Activated CD4-positive, CD25-positive, alpha-beta regulatory T cell treated with anti-CD3 and anti-CD28 coated beads, Interleukin-2, amount 50 U/mL, for 16 hours (primary cell): ENCODE data around the gene ACSF3.

ENCODE experiments used
- DNase-seq: peaks from one replicate; pipeline ENCODE4 v3.0.0-alpha.2; 2020; ENCODE audit warnings: low read depth, low spot score

Gene ACSF3

DNA sequence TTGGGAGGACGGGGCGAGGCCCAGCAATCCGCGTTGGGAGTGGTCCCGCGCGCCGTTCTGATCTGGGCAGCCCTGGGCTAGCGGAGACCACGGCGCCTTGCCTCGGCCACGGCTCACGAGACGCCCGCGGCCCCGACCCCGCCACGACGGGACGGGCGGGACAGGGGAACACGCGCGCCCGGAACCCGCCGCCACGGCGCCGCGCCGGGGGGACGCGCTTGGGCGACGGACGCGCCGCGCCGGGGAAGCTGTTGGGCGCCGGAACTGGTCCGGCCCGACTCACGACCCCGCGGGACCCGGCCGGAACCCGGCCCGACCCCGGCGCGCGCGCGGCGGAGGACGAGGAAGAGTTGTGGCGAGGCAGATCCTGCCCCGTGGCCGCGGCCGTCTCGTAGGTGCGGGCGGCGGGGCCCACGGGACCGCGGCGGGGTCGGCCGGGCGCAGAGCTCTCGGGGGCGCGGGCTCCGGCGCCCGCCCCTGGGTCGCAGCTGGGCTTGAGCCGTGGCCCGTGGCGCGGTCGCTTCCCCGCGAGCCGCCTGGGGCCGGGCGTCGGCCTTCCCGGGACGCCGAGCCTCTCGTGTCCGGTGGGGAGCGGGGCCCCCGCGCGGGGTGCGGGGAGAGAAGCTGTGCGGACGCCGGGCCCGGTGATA is at the start of gene ACSF3:
TSS of gene ACSF3 (plus strand) at position 251 of the 650 bp plus-strand sequence. CDS start 6,830 bp downstream, outside the sequence.
- peak; percentile 37 for DNase-seq

DNA sequence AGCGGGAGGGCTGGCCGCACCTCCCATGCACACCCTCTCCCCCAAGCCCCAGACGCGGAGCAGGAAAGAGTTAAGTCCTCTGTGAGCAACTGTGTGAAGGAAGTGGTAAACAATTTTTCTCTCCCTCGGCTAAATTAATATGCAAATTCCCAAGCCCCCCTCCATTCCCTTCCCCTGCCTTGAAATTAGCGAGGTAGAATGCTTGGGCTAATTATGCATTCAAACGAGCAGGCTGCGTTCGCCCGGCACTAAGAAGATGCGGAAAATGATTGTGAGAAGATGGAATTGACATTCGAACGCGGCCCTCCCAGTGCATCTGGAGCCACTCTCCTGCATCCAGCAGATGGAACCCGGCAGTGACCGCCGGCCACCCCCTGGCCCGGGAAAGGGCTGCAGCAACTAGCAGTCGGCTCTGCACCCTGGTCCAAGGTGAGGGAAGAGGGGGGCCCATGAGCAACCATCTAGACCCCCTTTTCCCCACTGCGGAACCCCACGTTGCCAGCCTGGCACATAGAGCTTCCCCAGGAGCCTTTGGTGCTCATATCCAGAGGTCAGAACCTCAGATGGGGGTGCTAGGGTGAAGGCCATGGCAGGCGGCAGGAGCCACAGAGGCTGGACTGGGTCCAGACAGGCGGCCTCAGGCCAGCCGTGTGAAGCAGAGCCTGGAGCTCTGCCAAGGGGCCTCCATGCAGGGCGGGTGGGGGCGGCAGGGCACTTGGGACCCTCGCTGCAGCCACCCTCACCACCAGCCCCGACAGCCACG is 49.1 kb upstream of the ACSF3 start:
- DNase-seq, result no peak

DNA sequence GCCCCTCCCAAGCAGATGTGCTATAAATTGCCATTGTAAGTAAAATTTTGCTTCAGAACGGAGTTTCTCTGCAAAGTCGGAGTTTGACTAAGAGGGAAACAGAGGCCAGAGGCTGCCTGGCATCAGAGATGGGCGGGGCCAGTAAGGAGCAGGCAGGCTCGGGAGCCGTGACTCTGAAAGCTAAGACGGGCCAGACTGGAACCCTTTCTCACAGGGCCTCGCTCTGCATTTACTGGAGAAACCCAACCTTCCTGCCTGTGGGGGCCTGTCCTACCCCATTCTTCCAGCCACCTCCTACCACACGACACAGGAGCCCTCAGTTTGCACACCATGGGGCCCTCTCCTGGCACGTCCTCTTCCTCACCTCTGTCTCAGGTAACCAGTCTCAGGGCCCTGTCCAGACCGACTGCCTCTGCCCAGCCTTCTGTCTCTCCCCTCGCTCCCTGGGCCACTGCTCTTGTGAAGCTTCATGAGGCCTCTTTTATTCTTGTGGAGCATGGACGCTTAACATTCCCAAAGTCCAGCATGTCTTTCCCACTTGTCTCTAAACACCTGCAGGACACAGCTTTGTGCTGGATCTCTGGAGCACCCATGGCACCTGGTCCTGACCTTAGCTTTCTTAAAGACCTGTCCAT is 48.4 kb upstream of the ACSF3 start:
- DNase-seq, result no peak

- DNase-seq, result no peak
These were observed 47.8 kb upstream of the ACSF3 start for GRCh38 chr16:89045881-89046280.

- no peak for DNase-seq
These were observed 47.2 kb upstream of the ACSF3 start for GRCh38 chr16:89046491-89046890.

- DNase-seq, result no peak
These were observed 46.1 kb upstream of the ACSF3 start for GRCh38 chr16:89047331-89048089.

- DNase-seq, result no peak
These were observed 45.4 kb upstream of the ACSF3 start for GRCh38 chr16:89048090-89048725.

- no peak for DNase-seq
These were observed 44.7 kb upstream of the ACSF3 start for GRCh38 chr16:89048871-89049422.

GRCh38 chr16:89049484-89050118 is 44.1 kb upstream of the ACSF3 start:
- no peak for DNase-seq

GRCh38 chr16:89050119-89050867 is 43.4 kb upstream of the ACSF3 start:
- DNase-seq, result no peak

DNA sequence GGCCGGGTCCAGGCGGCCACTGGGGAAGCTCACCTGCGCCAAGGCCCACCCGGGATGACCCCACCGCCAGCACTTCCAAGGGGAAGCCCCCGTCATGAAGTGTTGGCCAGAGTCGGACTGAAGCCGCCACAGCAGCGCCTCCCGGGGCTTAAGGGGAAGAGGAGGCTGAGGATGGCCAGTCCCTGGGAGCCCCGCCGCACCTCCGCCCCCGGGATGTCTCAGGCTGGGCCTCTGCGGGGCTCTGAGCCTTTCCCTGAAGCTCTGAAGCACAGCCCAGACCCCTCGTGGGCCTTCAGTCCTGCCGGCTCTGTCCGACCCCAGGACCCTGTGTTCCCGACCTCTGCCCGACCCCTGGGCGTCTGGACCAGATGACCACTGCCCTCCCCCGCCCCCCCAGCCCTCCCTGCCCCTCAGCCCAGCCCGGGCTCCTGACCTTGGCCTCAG is 42.8 kb upstream of the ACSF3 start:
- no peak for DNase-seq

- no peak for DNase-seq
These were observed 42.0 kb upstream of the ACSF3 start for GRCh38 chr16:89051521-89052166.

DNA sequence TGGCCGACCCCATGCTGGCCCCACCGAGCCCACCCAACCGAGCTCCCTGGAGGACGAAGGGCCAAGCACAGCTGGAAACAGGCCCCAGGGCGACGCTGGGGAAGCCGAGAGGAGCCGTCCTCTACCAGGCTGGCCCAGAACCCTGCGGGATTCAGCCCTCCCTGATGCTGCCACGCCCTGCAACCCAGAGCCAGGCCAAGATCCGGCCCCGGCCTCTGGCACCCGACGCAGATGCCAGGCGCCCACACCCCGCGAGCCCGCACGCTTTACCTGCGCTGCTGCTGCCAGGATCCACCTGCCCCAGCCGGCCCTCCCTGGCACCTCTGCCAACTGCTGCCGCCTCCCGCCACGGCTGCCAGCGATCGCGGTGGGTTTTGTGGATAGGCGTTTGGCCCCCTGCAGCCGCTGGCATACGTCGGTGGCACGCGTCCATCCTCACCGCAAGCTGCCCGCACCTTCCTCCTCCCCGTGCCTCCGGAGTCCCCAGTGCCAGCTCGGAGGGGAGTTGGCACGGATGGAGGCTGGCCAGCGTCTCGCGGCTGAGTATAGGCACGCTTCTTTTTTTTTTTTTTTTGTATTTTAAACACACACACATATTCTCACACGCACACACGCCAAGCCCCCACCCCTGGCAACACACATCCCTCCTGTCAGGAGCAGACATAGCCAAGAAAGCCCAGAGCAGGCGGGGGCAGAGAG is 41.3 kb upstream of the ACSF3 start:
- DNase-seq, result no peak

DNA sequence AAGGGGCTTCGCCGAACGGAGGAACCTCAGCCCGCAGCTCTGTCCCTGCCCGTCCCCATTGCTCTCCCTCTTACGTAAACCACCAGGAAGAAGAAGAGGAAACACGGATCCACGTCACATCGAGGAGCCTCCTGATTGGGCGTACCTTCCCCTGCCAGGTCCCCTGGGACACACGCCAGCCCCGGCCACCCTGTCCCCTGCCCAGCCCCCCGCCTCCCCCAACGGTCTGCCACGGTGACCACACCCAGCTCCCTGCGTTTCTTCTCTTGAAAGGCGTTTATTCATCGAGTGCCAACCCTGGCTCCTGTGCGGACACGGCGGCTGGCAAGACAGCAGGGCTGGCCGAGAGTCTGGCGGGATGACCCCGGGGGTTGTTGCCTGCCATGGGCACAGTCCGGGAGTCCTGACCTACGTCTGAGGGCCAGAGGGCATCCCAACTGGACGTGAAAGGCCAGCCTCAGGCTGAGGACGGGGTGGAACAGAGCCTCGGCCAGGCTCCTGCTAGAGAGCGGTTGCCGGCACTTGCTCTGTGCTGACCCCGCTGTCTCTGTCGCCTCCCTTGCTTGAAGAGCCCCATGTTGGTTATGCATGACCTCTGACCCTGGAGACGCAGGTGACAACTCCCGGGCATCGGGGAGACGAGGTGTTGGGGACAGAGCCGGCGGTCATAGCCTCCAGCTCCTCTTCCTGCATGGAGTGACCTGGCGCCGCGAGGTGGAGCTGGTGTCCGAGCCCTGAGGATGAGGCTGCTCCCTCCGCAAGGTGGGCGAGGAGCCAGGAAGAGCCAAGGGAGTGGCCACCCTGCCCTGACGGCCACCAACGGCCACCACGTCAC is 40.5 kb upstream of the ACSF3 start:
- DNase-seq, result no peak

- DNase-seq, result no peak
These were observed 40.0 kb upstream of the ACSF3 start for GRCh38 chr16:89053725-89054029.

GRCh38 chr16:89054261-89054661 is 39.4 kb upstream of the ACSF3 start:
- DNase-seq, result no peak

DNA sequence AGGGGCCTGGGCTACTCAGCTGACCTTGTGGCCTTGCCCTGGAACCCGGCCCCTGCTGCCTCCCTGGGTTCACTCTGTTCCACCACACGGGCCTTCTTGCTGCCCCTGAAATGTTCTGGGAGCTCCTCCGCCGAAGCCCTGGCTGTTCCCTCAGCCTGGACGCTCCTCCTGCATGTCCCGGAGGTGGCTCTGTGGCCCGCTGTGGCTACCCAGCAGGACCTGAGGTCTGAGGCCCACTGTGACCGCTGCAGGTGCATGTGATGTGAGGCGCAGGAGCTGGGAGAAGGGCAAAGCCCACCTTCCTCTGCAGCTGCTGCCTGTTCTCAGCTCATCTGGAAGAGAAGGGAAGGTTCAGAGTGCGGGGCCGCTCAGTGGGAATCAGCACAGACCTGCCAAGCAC is 38.9 kb upstream of the ACSF3 start:
- no peak for DNase-seq

DNA sequence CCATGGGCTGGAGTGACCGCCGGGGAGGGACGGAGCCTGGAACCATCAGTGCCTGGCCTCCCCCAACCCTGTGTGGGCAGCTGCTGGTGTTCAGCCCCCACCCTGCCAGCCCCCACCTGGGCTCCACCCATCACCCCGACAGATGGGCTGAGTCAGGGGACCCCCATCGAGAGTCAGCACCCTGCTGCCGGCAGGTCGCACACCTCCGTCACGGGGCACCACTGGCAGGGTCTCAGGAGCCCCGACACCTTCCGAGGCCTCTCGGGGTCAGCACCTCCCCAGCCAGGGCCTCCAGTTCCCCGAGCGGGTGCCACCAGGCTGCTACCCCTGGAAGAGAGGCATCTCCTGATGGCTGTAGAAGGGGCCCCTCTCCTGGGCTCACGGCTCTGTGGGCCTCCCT is 38.3 kb upstream of the ACSF3 start:
- no peak for DNase-seq
